GM18907 (cell line): ENCODE data around the gene MMP13.
"Not testable (repeated sequence)": the region's sequence is repeated elsewhere in the genome, so short reads cannot be mapped to it uniquely, and the experiment has no call there.

Source experiments
- ATAC-seq: cut with Tn5 transposase; IDR thresholded peaks from one replicate; pipeline ENCODE4 v1.9.1; 2021; ENCODE audit warnings: mild to moderate bottlenecking, moderate library complexity; ENCODE audit not compliant: unreplicated experiment

The MMP13 gene

DNA sequence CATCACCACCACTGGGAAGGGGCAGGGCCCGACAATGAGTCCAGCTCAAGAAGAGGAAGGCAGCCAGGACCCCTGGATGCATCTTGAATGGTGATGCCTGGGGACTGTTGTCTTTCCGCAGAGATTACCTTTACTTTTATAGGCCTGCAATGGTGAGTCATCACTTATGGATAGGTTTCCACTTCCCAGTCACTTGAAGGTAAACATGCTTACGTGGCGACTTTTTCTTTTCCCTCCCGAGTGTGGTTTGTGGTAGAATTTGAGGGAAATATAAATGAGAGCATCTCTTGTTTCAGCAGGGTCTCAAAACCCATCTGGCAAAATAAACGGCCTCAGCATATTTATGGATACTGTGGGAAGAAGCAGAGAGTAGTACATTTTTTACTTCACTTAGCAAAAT is at the start of gene MMP13:
TSS of gene MMP13 (minus strand) at position 109 of the 400 bp plus-strand sequence. CDS start at position 82, 27 bp downstream.
- ATAC-seq, result no peak

DNA sequence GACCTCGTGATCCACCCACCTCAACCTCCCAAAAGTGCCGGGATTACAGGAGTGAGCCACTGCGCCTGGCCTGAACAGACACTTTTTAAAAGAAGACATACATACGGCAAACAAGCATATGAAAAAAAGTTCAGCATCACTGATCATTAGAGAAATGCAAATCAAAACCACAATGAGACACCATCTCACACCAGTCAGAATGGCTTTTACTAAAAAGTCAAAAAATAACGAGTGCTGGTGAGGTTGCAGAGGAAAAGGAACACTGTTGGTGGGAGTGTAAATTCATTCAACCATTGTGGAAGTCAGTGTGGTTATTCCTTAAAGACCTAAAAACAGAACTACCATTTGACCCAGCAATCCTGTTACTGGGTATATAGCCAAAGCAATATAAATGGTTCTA is 48.7 kb upstream of the MMP13 start:
- peak; percentile 55 for ATAC-seq

DNA sequence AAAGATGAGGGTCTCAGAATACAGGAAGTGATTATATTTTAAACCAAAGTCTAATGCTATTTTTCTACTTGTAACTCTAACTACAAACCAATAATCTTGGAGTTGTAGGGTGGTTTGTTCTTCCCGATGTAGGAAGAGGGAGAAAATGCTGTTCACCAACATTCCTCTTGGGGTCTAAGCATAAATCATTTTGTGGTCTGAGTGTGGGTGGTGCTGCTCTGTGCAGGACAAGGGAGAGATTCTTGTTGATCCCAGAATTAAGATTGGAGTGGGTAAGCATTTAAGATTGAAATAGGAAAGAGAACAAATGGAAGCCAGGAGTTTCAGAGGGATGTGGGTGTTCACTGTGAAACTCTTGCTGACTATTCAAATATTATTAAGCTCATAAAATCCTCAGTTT is 38.6 kb upstream of the MMP13 start:
- ATAC-seq, result no peak

- ATAC-seq, result no peak
These were observed 36.2 kb upstream of the MMP13 start for GRCh38 chr11:102991776-102992175.

DNA sequence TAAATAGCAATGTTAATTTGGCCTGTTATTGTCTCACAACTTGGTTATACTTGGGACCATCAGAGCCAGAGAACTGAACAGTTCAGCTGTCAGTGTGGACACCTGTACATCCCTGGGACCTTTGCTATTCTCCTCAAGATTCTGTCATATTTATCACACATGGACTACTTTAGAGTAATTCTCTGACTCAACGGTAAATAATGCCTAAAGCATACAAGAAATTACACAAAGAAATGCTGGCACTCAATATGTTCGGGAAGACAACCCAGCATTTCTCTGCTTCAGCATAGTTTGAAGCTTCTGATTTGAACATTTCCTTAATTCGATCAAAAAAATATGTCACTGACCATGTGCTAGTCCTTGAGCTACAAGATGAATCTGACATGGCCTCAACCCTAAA is 34.6 kb upstream of the MMP13 start:
- no peak for ATAC-seq

DNA sequence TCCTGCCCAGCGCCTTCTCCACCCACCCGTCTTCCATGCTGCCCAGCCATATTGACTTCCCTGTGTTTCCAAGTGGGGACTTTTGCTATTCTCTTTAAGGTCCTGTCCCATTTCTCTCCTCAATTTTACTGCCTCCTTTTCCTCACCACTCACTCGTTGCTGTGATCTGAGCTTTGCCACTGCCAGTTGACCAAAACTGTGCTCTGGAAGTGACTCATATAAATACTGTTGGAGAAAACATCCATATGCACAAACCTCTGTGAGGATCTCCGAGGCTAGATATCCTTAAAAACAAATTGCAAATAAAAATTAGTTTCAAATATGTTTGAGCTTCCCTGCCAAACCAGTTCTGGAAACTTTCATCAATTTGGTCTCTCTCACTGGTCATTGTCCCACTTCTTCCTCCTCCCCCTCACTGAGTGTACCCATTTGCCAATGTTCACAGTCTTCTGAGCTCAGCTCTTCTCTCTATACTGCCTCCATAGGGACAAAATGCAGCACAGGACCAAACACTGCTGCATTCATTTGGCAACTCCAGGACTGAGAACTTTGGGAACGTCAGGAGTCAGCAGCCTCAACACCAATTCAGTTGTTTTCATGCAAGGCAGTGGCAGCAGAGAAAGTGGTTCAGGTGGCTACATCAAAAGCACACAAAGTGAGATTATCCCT is 34.0 kb upstream of the MMP13 start:
- no peak for ATAC-seq

DNA sequence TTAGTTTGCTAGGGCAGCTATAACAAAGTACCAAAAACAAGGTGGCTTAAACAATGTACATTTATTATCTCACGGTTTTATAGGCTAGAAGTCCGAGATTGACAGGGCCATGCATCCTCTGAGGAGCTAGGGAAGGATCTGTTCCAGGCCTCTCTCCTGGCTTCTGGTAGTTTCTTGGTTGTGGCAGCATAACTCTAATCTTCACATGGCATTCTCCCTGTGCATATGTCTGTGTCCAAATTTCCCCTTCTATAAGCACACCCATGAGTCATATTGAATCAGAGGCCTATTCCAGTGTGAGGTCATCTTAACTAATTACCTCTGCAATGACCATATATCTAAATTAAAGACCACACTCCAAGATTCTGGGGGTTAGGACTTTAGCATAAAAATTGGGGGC is 31.3 kb upstream of the MMP13 start:
- ATAC-seq, result no peak

DNA sequence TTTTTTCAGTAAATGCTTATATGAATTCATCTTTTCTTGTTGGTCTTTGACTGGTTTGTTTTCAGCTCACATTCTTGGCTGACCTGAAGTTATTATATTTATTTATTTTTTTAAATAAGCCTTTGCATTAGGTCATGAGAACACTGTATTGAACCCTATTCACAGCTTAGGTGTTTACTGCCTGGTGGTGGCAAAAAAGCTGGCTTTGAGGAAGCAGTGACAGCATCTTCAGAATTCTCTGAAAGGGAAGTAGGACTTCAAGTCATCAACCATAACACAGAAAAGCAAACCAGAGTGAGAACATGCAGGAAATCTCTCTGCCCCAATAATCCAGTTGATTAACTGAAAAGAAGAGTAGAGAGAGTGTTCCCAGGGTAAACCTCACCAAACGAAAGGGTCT is 30.3 kb upstream of the MMP13 start:
- ATAC-seq, result peak; percentile 44

GRCh38 chr11:102983486-102983885 is 28.0 kb upstream of the MMP13 start:
- no peak for ATAC-seq

- ATAC-seq, result peak; percentile 73
These were observed 25.9 kb upstream of the MMP13 start for GRCh38 chr11:102981324-102981910.

DNA sequence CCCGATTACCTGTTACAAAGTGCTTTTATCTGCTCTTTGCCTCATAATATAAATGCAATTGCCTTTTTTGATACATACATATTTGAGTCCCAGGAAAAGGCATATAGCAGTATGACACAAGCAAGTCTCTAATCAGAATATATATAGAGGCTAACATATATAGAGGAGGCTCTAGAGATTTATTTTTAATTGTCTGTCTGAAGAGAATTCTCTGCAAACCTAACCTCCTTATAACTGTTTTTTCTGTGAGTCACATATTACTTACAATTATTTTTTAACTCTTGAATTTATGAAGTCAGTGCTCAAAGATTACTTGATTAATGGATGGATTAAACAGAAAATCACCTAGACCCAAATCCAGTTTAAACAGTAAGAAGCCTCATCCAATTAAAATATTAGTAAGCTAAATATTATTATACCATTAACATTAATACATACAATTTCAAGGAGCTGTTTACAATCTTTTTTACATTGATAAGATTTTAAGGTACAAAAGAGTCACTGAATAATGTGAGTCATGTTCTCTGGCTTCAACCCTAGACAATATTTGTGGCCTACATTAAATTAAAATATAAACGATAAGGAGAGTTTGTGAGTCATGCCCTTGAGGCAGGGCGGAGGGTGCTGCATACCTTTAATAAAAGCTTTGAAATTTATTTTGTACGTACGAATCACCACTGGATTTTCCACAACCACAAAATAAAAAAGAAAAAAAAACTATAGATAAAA is 19.2 kb upstream of the MMP13 start:
- ATAC-seq, result no peak

DNA sequence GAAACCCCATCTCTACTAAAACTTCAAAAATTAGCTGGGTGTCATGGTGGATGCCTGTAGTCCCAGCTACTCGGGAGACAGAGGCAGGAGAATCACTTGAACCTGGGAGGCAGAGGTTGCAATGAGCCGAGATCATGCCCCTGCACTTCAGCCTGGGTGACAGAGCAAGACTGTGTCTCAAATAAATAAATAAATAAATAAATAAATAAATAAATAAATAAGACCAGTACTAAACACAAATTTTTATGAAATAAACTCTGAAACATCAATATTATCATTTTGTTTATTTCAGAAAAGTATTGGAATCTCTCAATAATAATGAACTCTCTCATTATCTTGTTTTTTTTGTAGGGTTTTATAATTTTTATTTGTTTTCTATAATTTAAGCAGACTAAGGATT is 18.2 kb upstream of the MMP13 start:
- ATAC-seq, result not testable (repeated sequence)

DNA sequence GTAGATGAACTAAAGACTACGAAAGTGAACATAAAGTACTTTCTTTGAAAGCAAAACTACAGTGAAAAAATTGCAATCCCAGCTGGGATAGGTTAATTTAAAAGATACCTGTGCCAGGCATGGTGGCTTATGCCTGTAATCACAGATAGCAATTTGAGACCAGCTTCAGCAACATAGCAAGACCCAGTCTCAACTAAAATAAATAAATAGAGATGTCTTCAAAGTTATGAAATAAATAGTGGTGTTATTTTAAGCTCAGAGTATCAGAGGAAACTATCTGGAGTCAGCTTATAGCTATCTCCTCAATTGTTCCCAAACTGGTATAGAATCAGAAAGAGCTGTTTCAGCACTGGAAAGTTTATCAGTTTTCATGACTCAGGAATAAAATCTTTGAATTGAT is 17.3 kb upstream of the MMP13 start:
- no peak for ATAC-seq

- ATAC-seq, result no peak
These were observed 16.2 kb upstream of the MMP13 start for GRCh38 chr11:102971766-102972165.

GRCh38 chr11:102967497-102967896 is 12.0 kb upstream of the MMP13 start:
- no peak for ATAC-seq

GRCh38 chr11:102966011-102966410 is 10.5 kb upstream of the MMP13 start:
- ATAC-seq, result no peak

GRCh38 chr11:102964867-102965266 is 9.3 kb upstream of the MMP13 start:
- no peak for ATAC-seq

- no peak for ATAC-seq
These were observed 2.4 kb upstream of the MMP13 start for GRCh38 chr11:102957953-102958352.

DNA sequence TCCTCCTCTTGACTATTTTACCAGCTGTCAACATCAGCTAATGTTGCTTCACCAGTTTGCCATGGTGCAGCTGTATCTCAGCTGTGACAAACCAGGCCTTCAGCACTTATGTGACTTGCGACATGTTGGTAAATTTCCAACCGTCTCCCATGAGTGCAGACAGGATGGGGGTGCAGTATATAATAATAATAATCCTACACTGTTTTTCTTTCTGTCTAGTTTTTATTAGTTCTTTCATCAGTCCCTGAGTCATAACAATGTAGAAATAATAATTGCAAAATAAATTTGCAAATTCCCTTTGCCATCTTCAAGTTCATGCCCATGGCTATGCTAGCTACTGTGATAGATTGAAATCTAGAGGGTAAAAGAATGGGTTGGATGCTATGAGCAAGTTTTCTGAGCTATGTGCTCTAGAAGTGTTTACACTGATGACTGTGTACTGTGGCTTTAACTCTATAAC is 4.9 kb downstream of the MMP13 start:
- ATAC-seq, result no peak

DNA sequence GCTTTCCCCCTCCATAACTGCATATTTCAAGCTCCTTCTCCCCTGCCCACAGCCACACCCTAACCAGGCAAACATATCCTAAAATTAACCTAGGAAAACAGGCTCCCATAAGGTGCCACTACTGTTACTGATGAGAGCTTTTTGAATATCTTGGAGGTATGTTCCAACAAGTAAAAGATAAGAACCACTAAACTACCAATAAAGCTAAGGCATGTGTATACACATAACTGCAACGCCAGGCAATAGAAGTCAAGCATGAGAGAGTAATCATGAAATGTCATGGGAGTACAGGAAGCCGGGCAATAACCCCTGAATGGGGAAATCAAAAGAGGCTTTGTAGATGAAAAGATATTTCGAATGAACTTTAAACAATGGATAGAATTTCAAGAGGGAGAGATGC is 9.3 kb downstream of the MMP13 start:
- no peak for ATAC-seq

DNA sequence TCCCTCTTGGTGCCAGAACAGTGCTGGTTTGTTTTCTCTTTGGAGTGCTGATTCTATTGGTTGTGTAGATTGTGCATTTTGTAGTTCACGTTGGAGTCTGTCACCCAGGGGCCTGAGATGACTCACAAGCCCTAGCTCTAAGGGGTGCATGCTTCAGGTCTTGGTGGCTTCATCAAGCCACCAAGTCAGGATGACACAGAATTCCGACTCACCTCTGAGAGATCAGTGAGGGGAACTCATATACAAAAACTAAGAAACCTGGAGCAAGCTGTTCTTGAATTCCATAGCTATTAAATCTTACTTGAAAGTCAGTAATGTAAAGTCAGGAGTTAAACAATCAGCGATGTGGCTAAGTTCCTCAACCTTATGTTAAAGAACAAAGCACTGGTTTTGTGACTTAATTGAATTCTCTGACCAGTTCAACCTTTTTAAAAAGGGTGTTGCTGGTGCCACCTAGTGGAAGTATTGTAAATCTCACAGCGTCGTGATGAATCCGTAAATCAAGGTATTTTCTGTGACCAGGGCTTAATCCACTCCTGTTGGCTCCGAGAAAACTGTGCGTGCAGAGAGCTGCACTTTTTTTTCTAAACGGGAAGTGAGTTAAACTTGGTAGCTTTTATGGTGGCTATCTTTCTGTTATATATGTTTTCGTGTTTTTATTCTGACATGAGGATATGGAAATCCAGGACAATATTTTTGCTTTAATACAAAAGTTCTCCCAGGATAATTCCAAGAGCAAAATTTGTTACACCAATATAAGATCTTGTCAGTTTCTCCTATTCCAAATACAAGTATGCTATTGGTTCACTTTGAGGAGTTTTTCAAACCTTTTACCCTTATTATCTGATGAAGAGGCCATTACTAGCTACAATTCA is 14.6 kb downstream of the MMP13 start:
- ATAC-seq, result peak; percentile 74
